GM12875 (cell line): ENCODE data around the gene FKBP8.
A peak's percentile ranks its signal among the peaks of the same experiment; 100 is the strongest.

ENCODE experiments used
- H3K4me3 ChIP-seq: one replicate; pipeline ENCODE4 v1.5.1; 2011; ENCODE audit warnings: low read depth, low read length, control low read depth
- CTCF ChIP-seq: IDR thresholded peaks from 2 replicates; pipeline ENCODE4 v1.5.1; 2011; ENCODE audit warnings: low read depth, mild to moderate bottlenecking, control low read depth, inconsistent platforms, low read length, moderate library complexity, borderline replicate concordance; ENCODE audit not compliant: insufficient read depth

FKBP8 gene

GRCh38 chr19:18519962-18520847 lies 23.2 kb downstream of the FKBP8 start:
- peak; percentile 88 for TF ChIP-seq CTCF
- peak overlapping the region; percentile 100 for H3K4me3 ChIP-seq

GRCh38 chr19:18518639-18519038 lies 24.7 kb downstream of the FKBP8 start:
- H3K4me3 ChIP-seq, result no peak overlapping the region
- no peak for TF ChIP-seq CTCF

GRCh38 chr19:18517606-18518005 lies 25.8 kb downstream of the FKBP8 start:
- no peak overlapping the region for H3K4me3 ChIP-seq
- no peak for TF ChIP-seq CTCF

- H3K4me3 ChIP-seq, result no peak overlapping the region
- TF ChIP-seq CTCF, result no peak
Measured at GRCh38 chr19:18515959-18516358, 27.4 kb downstream of the FKBP8 start.

- H3K4me3 ChIP-seq, result no peak overlapping the region
- no peak for TF ChIP-seq CTCF
Measured at GRCh38 chr19:18514800-18515682, 28.3 kb downstream of the FKBP8 start.

GRCh38 chr19:18513868-18514267 lies 29.5 kb downstream of the FKBP8 start:
- H3K4me3 ChIP-seq, result no peak overlapping the region
- no peak for TF ChIP-seq CTCF
